ENCODE measurements around the gene VAT1L.
A peak's percentile ranks its signal among the peaks of the same experiment; 100 is the strongest.

The VAT1L gene

DNA sequence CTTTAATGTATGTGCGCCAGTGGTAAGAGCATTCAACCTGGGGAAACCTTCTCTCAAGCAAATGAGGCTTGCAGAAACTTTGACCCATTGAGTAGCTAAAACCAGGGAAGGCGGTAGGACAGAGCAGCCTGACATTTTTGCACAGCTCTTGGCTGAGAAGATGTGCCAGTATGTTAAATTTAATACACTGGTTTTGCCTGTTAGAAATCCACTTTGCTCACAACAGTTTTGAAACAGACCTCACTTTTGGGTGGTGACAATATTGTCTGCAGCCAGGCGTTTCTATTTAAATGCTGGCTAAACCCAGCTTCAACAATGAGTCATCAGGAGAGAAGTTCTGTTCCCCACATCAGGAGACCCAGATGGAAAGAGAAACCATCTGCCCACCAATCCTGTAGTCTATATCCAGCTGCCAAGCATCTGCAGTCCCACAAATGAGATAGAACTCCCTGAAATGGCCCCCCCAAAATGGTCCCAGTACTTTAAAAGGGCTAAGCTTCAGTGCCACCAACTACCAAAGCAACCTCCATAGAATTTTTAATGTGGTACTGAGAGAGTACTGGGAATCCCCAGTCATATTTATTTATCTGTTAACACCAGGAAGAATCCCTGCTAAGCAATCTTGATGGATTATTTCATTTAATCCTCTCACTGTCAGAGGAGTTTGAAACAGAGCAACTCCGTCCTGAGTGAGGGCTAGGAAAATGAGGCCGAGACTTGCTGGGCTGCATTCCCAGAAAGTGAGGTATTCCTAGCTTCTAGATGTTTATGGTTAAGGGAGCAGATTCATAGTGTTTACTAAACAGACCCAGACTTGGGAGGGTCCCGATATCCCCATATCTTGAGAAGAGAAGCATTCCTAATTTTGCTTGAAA, 205.0 kb downstream of the VAT1L start:
- DNase-seq (ENCODE audit: low spot score) = peak; percentile 29

DNA sequence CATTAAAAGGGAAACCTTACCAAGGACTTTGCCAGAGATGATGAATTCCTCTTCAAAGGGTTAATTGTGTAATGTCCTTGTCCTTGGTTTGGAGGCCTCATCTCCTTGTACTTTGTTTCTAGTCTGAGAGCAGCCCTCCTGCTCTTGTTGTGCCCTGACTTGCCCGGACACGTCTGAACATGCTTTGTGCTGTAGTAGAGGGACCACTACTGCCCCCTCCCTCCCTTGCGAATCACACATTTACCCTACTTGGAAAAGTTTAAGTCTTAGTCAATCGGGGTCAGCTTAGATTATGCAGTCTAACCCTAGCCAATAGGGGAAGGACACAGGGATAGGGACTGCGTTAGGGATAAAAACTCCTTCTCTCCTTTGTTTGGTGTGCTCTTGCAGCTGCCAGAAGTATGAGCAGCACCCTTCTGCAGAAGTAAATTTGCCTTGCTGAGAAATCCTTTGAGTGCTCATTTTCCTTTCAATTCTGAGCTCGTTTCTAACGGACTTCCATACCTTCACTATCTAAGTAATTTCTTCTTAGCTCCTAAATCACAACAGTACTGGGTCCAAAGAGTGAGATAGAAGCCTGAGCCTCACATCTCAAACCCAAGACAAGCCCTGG, 207.6 kb downstream of the VAT1L start:
- no peak for DNase-seq (ENCODE audit: low spot score)

DNA sequence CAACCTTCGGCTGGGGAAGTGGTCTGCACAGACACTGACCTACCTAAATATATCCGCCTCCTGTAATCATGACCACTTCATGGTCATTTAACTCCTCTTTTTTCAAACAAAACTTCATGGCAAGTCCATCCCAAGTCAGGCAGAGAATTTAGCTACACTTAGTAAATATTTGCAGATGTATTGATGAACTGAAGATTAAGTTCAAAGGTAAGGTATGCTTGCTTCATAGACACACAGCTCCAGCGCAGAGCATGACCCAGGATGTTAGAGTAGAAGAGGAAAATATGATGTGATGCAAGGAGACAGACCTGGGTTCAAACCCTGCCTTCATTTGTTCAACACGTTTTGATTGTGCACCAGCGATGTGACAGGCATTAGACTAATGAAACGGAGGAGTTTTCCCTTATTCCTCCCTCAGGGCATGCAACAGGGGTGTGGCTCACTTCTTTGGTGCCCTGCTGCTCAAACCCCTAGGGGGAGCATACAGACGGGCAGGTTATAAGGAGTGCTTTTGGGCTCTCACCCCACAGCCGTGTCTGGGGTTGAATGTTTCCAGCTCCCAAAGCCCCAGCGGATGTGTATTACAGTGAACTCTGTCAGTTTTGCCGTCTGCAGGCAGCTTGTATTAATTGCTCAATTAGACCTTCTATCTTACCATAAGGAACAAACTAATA, 210.1 kb downstream of the VAT1L start:
- no peak for DNase-seq (ENCODE audit: low spot score)

- no peak for DNase-seq (ENCODE audit: low spot score)
These were observed 213.2 kb downstream of the VAT1L start for GRCh38 chr16:78001451-78002025.

DNA sequence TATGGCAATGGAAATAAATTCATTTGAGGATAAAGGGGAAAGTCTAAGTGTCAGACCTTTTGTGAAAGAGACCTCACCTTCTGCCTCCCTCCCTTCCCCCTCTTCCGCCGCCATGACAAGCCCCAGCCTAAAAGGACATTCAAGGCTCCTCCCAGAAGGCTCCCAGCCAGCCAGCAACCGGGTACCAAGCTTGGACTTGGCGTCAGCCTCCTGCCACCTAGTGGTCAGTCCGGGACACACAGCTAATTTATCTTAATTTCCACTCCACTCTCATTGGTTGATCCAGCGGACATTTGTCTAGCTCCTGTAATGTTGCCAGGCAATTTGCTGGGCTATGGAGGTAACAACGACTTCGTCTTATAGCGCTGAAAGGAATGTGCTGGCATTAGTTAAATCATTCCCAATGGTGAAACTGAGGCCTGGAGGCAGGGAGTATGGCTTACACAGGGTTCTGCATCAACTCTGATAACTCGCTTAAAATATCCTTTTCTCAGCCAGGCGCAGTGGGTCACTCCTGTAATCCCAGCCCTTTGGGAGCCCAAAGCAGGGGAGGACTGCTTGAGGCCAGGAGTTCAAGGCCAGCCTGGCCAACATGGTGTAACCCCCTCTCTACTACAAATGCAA, 214.7 kb downstream of the VAT1L start:
- DNase-seq (ENCODE audit: low spot score) = peak; percentile 91

- DNase-seq (ENCODE audit: low spot score) = no peak
These were observed 216.2 kb downstream of the VAT1L start for GRCh38 chr16:78004517-78004916.

- DNase-seq (ENCODE audit: low spot score) = no peak
These were observed 217.5 kb downstream of the VAT1L start for GRCh38 chr16:78005881-78006280.

DNA sequence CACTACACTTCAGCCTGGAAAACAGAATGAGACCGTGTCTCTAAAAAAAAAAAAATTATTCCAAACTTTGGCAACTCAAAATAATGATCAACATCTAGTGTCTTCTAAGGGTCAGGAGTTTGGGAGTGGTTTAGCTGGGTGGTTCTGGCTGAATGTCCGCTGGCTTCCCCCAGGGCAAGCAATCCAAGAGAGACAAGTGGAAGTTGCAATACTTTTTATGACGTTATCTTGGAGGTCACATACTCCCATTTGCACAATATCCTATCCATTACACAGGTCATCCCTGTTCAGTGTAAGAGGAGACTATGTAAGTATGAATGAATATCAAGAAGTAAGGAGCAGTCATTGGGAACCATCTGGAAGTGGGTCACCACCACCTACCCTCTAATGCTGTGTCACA, 218.8 kb downstream of the VAT1L start:
- no peak for DNase-seq (ENCODE audit: low spot score)

- no peak for DNase-seq (ENCODE audit: low spot score)
These were observed 234.1 kb downstream of the VAT1L start, which contains the start of gene CLEC3A for GRCh38 chr16:78022347-78023060. TSS of gene CLEC3A (plus strand) at chr16:78022548. CDS start at chr16:78022627, 79 bp downstream.

DNA sequence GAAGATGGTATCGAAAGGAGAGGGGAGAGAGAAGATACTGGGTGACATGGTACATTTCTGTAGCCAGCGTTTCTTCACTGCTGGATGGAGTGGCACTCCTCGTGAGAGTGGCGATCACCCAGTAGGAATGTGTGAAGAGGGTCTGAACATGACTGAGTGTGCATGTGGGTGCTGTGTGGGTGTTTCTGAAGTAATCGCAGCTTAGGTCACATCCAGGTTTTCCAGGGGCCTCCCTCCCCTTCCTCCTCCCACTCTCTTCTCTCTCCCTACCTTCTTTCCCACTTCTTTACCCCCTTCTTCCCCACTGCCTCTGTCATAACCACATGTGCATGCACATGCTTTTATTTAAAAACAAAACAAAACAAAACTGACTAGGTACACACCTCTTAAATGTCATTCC, 235.8 kb downstream of the VAT1L start:
- no peak for DNase-seq (ENCODE audit: low spot score)

- DNase-seq (ENCODE audit: low spot score) = no peak
These were observed 237.3 kb downstream of the VAT1L start for GRCh38 chr16:78025631-78026030.

DNA sequence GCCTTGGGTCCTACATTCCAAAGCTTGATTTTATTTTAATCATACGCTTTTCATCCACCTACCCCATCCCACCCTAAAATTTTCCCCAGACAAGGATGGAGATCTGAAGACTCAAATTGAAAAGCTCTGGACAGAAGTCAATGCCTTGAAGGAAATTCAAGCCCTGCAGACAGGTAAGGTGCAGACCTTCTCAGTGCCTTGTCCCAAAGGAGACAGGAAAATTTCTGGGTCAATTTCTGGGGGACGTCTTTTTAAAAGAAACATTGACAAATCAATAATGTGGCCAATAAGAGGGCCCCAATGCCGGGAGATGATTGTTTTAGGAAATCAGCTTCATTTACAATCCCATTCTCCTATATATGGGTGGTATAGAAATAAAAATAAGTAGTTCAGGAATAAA, 239.7 kb downstream of the VAT1L start:
- DNase-seq (ENCODE audit: low spot score) = no peak
